Omental fat pad (tissue), 4 donors: ENCODE data around the gene TSNAX. TPM values are rescaled to one million over a fixed set of nuclear protein-coding genes. Genes with fewer than 3 reads are reported as not detected.

ENCODE experiments used
- ATAC-seq: fragments of 150-250 bp; one replicate; pipeline ENCODE4 v1.9.1; 2016; ENCODE audit warnings: mild to moderate bottlenecking, moderate library complexity; ENCODE audit not compliant: low FRiP score
- DNase-seq: peaks from one replicate; pipeline ENCODE4 v3.0.0-alpha.2; 2019; ENCODE audit warnings: low spot score
- total RNA-seq, 4 donors: library from RNA; depleted of rRNA; stranded (reverse); fragments of >200 nt; gene quantifications; one replicate each; pipeline ENCODE4 v1.1.0, GENCODE V29; 2016
- TF ChIP-seq, protein P1 (sequence below), 3 donors: fragments of 450-650 bp; IDR thresholded peaks; one replicate each; pipeline ENCODE4 v1.5.1; 2016 to 2017; ENCODE audit warnings: antibody characterized with exemption in 3 of 3, mild to moderate bottlenecking in 3 of 3, moderate library complexity in 2 of 3

TSNAX gene
- total RNA-seq, 4 donors from 2014 or later, result 17.1 to 25.2 (median 20.1) TPM

DNA sequence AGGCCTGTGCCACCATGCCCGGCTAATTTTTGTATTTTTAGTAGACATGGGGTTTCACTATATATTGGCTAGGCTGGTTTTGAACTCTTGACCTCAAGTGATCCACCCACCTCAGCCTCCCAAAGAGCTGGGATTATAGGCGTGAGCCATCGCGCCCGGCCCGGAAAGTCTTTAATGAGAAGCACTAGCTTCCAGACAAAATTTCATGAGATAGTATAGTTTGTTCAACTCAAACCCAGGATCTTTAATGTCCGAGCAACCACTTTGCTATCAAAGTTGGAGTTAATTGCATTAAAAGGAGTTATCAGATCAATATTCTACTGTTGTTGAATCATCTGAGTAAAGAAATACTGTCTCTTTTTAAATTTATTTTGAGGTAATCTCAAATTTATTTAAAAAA is 4.8 kb downstream of the TSNAX start:
- TF ChIP-seq, protein P1, sequence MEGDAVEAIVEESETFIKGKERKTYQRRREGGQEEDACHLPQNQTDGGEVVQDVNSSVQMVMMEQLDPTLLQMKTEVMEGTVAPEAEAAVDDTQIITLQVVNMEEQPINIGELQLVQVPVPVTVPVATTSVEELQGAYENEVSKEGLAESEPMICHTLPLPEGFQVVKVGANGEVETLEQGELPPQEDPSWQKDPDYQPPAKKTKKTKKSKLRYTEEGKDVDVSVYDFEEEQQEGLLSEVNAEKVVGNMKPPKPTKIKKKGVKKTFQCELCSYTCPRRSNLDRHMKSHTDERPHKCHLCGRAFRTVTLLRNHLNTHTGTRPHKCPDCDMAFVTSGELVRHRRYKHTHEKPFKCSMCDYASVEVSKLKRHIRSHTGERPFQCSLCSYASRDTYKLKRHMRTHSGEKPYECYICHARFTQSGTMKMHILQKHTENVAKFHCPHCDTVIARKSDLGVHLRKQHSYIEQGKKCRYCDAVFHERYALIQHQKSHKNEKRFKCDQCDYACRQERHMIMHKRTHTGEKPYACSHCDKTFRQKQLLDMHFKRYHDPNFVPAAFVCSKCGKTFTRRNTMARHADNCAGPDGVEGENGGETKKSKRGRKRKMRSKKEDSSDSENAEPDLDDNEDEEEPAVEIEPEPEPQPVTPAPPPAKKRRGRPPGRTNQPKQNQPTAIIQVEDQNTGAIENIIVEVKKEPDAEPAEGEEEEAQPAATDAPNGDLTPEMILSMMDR (IDR thresholded peaks at IDR 0.05), result no peak
- ATAC-seq (no peak), DNase-seq (no peak)

DNA sequence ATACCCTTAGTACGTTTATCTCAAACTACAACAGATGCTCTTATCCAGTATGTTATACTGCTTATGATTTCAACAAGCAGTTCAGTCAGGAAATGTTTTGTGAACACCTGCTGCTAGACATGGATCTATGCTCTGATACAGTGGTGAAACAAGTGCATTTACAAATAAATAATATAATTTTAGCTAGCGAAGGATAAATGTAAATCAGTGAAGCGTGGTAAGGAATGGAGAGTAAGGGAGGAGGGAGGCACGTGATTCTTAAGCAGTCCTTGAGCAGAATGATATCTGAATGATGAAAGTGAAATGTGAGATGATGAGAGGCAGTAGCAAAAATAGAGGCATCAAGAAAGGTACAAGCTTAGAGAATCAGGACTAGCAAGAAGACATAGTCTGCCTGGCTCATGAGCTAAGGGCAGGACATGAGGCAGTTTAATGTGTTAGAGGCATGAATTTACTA is 6.3 kb downstream of the TSNAX start:
- DNase-seq (no peak), ATAC-seq (no peak)
- TF ChIP-seq, protein P1 (IDR thresholded peaks at IDR 0.05), result no peak

DNA sequence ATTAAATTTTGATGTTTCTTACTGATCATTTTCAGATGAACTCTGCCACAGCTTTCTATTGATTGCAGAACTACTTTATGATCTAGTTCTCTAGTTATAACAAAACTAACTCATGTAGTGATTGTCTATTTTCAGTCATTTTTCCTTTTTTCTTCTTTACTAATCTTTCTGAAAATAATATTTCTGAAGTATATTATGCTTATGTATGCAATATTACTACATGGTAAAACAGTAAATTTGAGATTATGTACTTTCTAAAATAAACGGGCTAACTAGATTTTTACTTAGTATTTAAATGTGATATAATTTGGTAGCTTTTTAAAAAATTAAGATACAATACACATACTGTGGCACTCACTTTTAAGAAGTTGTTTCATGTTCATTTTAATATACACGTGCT is 7.6 kb downstream of the TSNAX start:
- ATAC-seq, result no peak
- no peak for DNase-seq
- TF ChIP-seq, protein P1 (IDR thresholded peaks at IDR 0.05), result no peak

DNA sequence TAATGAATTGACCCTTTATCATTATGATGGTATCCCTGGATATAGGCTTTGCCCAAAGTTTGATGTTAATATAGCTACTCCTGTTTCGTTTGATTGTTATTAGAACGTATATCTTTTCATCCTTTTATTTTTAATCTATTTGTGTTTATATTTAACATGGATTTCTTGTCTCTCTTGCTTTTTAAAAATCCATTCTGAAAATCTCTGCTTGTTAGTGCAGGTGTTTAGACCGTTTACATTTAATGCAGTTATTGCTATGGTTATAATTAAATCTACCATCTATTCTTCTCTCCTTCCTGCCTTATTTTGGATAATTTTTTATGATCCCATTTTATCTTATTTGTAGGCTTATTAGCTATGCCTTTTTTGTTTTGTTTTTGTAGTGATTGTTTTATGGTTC is 12.4 kb downstream of the TSNAX start:
- TF ChIP-seq, protein P1 (IDR thresholded peaks at IDR 0.05), result no peak
- ATAC-seq (no peak), DNase-seq (no peak)

DNA sequence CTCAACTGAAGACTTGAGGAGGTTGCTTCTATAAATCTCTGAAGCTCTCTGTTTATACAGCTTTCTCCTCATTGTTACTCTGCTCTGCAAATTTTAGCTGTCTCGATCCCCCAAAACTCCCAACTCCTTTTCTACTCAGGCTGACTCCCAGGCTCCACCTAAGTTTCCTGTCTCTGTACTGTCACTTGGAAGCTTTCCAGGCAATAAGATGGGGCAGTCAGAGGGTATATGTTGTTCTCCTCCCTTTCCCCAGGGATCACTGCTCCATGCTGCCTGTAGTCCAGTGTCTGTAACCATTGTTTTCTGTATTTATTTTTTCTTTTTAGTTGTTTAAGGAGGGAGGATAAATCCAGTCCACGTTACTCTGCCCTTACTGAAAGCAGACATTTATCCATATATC is 13.4 kb downstream of the TSNAX start:
- ATAC-seq (no peak), DNase-seq (no peak)
- TF ChIP-seq, protein P1 (IDR thresholded peaks at IDR 0.05), result no peak

DNA sequence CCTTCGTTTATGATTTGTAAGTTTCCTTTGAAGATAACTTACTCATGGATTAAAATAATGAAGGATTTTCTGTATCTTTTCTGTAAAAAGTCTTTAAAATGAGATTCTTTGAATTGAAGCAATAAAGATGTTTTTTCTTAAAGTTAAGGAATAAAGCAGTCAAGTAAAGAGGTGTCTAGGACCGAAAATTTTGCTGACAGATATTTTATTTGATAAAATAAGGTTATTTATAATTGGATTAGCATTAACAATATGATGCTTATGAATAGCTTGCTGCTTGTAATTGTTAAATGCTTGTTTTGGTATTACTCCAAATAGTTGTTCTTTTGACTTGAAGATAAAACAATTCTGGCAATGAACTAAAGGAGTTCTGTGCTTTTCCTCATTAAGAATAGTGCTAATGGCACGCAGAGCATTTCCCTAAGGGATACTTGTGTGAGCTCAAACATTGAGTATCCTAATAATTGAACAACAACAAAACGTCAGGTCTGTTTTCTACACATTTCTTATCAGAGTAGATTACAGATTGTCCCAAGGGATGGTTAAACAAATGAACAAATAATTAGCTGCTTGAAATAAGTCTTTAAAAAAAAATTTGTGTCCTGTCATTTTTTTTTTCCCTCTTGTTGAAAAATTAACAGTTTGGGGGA is 16.6 kb downstream of the TSNAX start:
- TF ChIP-seq, protein P1 (IDR thresholded peaks at IDR 0.05), result no peak
- DNase-seq (no peak), ATAC-seq (no peak)

DNA sequence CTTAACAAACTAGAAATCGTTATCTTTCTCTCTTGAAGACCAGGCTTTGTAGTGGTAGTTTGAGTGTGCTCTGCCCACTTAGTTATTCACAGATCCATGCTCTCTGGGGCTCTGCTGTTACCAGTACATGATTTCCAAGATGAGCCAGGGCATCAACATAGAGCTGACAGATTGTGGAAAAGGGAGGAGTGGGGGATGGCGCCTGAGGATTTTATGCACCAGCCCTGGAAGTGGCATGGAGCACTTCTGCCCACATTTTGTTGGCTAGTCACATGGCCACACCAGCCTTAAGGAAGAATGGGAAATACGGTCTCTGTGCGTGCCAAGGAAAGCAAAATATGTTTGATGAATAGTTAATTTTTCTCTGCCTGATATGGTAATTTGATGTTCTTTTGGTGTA is 18.2 kb downstream of the TSNAX start:
- TF ChIP-seq, protein P1 (IDR thresholded peaks at IDR 0.05), result no peak
- DNase-seq (no peak), ATAC-seq (no peak)
